Activated T-helper 2 cell treated with anti-CD3 and anti-CD28 coated beads, Interferon-gamma antibody, Interleukin-2, Interleukin-4, amounts not matched to agents 10 μg/mL and 5 μg/mL and 100 μg/mL, durations not matched to agents 14 hours and 24 hours and 36 hours (primary cell): ENCODE results near the gene IFIT1B. TPM values are rescaled to one million over a fixed set of nuclear protein-coding genes. Genes with fewer than 3 reads are reported as not detected.
"Not testable (repeated sequence)": the region's sequence is repeated elsewhere in the genome, so short reads cannot be mapped to it uniquely, and the experiment has no call there.

Source experiments
- DNase-seq: peaks from one replicate; pipeline ENCODE4 v3.0.0; 2021; ENCODE audit warnings: low spot score
- H3K27ac Mint-ChIP-seq: one replicate; pipeline ENCODE4 v1.8.0; 2021; ENCODE audit warnings: mixed read lengths
- H3K27me3 Mint-ChIP-seq: one replicate; pipeline ENCODE4 v1.8.0; 2021; ENCODE audit warnings: low read depth, mixed read lengths
- H3K36me3 Mint-ChIP-seq: one replicate; pipeline ENCODE4 v1.8.0; 2021; ENCODE audit warnings: low read depth, mixed read lengths
- H3K4me1 Mint-ChIP-seq: one replicate; pipeline ENCODE4 v1.8.0; 2021; ENCODE audit warnings: low read depth, mixed read lengths
- H3K4me3 Mint-ChIP-seq: one replicate; pipeline ENCODE4 v1.8.0; 2021; ENCODE audit warnings: low read depth, mild to moderate bottlenecking, moderate library complexity, mixed read lengths
- H3K9me3 Mint-ChIP-seq: one replicate; pipeline ENCODE4 v1.8.0; 2021; ENCODE audit warnings: mixed read lengths
- intact Hi-C: fragments of 100-400 bp; cut with micrococcal nuclease; formaldehyde crosslinking; loops from one replicate; pipeline ENCODE4 v1.15.1; 2023
- total RNA-seq: library from RNA; stranded (reverse); gene quantifications from 2 replicates; pipeline ENCODE4 v1.2.3, GENCODE V29; 2022

The IFIT1B gene, protein sequence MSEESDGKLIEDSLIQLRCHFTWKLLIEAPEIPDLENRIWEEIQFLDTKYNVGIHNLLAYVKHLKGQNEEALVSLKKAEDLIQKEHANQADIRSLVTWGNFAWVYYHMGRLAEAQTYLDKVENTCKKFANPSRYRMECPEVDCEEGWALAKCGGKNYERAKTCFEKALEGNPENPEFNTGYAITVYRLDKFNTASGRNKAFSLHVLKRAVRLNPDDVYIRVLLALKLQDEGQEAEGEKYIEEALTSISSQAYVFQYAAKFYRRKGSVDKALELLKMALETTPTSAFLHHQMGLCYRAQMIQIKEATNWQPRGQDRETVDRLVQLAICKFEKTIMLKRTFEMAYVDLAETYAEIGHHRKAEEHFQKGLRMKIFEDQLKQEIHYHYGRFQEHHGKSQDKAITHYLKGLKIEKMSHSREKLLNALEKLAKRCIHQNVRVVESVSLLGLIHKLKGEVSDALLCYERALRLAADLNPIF
- total RNA-seq, result not detected in 2 replicates

DNA sequence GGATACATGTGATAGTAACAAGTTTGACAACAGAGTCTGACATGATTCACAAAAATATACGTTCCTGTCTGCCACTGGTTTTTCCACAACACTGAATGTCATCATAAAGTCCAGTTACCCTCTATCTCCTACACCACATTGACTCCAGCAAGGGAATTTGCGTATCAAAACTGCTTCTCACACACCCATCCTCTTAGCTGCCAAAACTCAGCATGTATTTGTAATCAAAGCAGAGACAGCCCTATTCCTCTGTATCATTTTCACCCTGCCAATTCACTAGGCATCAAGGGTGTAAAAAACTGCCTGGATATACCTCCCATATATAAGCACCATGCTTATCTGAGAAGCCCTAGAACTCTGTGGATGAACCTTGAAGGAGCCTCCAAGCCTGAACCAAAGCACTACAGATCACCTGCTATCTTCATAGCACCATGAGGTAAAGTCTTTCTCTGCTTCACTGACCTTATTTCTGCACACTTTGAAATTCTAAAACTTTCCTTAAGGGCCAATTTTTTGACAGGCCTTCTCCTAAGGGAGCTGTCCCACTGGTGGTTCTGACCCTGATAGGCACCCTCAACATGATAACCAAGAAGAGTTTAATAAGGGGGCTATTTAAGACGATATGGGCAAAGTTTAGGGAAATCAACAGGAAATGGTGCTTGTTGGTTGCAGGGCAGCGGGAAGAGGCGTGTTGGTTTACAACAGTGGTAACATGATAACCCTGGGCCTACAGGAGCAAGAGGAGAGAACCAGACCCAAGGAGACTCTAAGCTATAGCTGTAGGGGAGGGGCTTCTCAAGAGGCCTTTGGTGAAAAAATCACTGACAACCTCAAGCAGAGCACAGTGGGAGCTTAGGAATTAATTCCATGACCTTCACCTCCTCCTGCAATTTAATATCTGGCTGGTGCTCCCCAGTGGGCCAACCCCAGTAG lies at the start of gene IFIT1B:
TSS of gene IFIT1B (plus strand) at position 352 of the 933 bp plus-strand sequence. CDS start at position 432, 80 bp downstream.
- no peak for DNase-seq
- Mint-ChIP-seq H3K27ac (no peak within 1 kb of the TSS), H3K27me3 (peaks cover 17% of the 10 kb centered on the region), H3K36me3 (no peaks in the 10 kb centered on the region), H3K4me1 (no peaks in the 10 kb centered on the region), H3K9me3 (no peaks in the 10 kb centered on the region), H3K4me3 (no peak within 1 kb of the TSS)
- intact Hi-C loops, result no loop called here

DNA sequence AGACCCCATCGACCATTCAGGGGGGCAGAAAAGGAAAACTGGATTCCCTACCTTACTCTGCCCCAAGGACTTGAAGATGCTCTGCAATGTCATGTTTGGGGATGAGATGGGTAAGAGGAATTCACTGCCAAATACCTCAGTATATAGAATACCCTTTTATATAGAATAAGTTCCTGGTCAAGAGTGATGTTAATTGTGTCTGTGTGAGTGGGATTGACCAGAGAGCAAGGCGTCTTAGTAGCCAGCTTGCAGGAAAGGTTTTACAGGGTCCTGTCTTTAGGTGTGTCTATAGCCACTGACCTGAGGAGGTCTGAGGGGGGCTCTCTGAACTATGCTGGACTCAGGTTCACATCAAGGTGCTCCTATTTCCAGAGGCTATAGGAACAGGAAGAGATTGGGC lies 48.7 kb upstream of the IFIT1B start:
- intact Hi-C loops, result no loop called here
- H3K27ac Mint-ChIP-seq, result no peak overlapping the region
- peaks cover 4% of the 10 kb centered on the region for H3K36me3 Mint-ChIP-seq
- peaks cover 32% of the 10 kb centered on the region for H3K27me3 Mint-ChIP-seq
- H3K4me1 Mint-ChIP-seq, result peaks cover 51% of the 10 kb centered on the region
- peak overlapping the region; percentile 81 for H3K4me3 Mint-ChIP-seq
- no peak for DNase-seq
- H3K9me3 Mint-ChIP-seq, result peaks cover 3% of the 10 kb centered on the region

DNA sequence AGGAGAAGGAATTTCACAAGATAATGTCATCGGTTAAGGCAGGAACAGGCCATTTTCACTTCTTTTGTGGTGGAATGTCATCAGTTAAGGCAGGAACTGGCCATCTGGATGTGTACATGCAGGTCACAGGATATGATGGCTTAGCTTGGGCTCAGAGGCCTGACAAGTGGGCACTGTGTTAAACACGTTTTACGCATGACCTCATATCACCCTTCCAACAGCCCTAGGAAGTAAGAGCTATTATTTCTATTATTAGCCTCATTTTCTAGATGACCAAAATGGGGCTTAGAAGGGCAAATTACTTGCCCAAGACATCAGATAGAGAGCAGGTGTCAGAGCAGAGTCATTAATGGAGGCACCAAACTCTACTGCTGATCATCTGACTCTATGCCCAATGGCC lies 47.8 kb upstream of the IFIT1B start:
- peak overlapping the region; percentile 1 for H3K4me3 Mint-ChIP-seq
- peaks cover 54% of the 10 kb centered on the region for H3K4me1 Mint-ChIP-seq
- H3K9me3 Mint-ChIP-seq, H3K27ac Mint-ChIP-seq, intact Hi-C loops, H3K36me3 Mint-ChIP-seq, DNase-seq: not testable (repeated sequence)
- H3K27me3 Mint-ChIP-seq, result peaks cover 31% of the 10 kb centered on the region

DNA sequence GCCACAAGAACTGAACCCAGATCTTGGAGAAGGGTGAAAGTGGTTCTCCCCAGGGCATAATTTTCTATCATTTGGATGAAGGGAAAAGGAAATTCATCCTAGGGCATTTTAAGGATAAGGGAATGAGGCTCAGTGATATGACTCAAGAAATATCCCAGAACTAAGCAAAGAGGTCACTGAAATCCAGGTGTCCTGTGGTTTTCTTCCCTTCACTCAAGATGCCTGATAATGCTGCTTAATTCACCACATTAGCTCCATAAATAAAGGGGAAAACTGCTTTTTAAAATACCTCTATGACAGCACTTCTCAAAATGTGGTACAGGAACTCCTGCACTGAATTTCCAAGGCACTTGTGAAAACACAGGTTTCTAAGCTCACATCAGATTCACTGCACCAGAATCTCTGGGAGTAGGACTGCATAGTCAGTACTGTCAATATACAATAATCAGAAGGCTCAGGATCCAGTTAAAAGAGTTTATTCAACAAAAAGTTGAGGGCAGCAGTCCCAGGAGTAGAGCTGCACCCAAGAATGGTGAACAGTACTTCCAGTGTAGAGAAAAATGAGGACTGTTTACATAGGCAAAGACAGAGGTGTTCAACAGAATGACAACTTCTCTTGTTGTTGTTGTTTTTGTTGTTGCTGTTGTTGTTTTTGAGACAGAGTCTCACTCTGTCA lies 47.2 kb upstream of the IFIT1B start:
- Mint-ChIP-seq H3K36me3 (peaks cover 8% of the 10 kb centered on the region), H3K9me3 (no peaks in the 10 kb centered on the region), H3K4me3 (no peak overlapping the region), H3K27ac (no peak overlapping the region), H3K4me1 (peaks cover 59% of the 10 kb centered on the region), H3K27me3 (peaks cover 38% of the 10 kb centered on the region)
- no peak for DNase-seq
- intact Hi-C loops, result no loop called here

DNA sequence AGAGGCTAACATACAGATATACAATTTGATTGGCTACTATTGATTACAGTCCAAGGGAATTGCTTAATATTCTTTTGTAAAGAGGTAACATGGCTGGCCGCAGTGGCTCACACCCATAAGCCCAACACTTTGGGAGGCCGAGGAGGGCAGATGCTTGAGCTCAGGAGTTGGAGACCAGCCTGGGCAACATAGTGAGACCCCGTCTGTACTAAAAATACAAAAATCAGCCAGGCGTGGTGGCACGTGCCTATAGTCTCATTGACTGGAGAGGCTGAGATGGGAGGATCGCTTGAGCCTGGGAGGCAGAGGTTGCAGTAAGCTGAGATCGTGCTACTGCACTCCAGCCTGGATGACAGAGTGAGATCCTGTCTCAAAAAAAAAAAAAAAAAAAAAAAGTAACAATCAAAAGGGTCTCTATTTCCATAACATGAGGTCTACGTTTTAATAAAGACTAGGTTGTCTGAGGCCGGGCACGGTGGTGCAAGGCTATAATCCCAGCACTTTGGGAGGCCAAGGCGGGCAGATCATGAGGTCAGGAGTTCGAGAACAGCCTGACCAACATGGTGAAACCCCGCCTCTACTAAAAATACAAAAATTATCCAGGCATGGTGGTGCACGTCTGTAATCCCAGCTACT lies 46.3 kb upstream of the IFIT1B start:
- H3K4me1 Mint-ChIP-seq, result peaks cover 59% of the 10 kb centered on the region
- H3K27me3 Mint-ChIP-seq, result peaks cover 39% of the 10 kb centered on the region
- intact Hi-C loops, result loop anchor here (1.0 kb wide), 2 partner anchors 61 to 83 kb away; partner anchors contain the start of genes IFIT1 and IFIT5
- H3K27ac Mint-ChIP-seq, DNase-seq, H3K36me3 Mint-ChIP-seq, H3K9me3 Mint-ChIP-seq: not testable (repeated sequence)
- peak overlapping the region; percentile 73 for H3K4me3 Mint-ChIP-seq

DNA sequence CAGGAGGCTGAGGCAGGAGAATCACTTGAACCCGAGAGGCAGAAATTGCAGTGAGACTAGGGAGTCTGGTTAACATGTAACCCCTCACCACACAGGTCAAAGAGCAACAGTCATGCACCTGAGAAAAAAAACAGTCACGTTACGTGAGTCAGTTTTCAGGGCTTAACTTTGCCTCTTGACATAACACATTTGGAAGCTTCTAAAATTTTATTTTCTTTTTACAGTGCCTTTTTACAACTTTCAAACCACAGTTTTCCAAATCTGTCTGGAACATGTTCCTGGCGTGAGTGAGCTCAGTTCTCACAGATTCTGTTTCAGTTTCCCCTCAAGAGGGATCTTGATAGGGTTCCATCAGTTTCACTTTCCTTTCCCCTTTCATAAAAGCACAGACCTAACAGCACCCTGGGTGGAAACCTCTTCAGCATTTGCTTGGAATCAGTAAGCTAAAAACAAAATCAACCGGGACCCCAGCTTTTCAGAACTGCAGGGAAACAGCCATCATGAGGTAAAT lies 45.7 kb upstream of the IFIT1B start:
- peak overlapping the region; percentile 73 for H3K4me3 Mint-ChIP-seq
- H3K27me3 Mint-ChIP-seq, result peaks cover 42% of the 10 kb centered on the region
- H3K9me3 Mint-ChIP-seq, result no peaks in the 10 kb centered on the region
- peak overlapping the region; percentile 68 for H3K27ac Mint-ChIP-seq
- H3K36me3 Mint-ChIP-seq, result peaks cover 8% of the 10 kb centered on the region
- peak; percentile 30 for DNase-seq
- intact Hi-C loops, result loop anchor here (1.0 kb wide), 2 partner anchors 60 to 82 kb away; partner anchors contain the start of genes IFIT1 and IFIT5
- peaks cover 61% of the 10 kb centered on the region for H3K4me1 Mint-ChIP-seq

DNA sequence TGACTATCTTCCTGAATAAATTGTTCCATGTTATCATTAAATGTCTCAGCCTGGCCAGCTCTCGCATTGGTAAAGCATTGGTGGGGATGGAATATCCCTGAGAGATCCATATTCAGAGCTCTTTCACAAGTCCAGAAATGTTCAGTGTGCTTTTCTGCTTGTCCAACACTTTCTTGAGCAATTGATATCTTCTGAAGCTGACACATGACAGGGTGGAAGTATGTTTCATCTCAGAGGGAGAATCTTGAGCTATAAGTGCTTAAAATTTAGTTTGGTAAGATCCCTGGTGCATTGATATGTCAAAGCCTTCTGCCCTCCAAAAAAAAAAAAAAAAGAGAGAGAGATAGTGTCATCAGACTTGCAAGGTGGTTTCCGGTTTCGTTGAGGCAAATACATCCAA lies 42.6 kb upstream of the IFIT1B start:
- intact Hi-C loops, result no loop called here
- Mint-ChIP-seq H3K27ac (no peak overlapping the region), H3K4me3 (no peak overlapping the region), H3K4me1 (peaks cover 43% of the 10 kb centered on the region), H3K9me3 (no peaks in the 10 kb centered on the region), H3K36me3 (peaks cover 27% of the 10 kb centered on the region), H3K27me3 (peaks cover 39% of the 10 kb centered on the region)
- no peak for DNase-seq

DNA sequence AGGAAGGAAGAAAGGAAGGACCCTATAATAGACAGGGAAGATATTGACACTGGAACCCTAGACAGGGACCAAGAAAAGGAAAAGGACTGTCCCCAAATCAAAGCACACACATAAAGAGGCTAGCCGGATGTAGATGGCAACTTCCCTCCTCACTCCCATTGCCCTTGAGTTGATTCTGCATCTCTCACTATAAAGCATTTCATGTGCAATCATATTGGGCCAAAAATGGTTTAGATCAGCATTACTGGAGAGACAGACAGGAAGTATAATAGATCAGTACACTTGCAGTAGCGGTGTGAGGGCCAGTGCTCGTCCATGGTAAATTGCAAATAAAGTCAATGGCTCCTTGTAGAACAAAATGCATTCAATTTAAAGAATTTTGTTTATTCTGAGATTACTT lies 41.6 kb upstream of the IFIT1B start:
- DNase-seq, result no peak
- no peaks in the 10 kb centered on the region for H3K9me3 Mint-ChIP-seq
- peaks cover 32% of the 10 kb centered on the region for H3K36me3 Mint-ChIP-seq
- H3K27ac Mint-ChIP-seq, result no peak overlapping the region
- peaks cover 36% of the 10 kb centered on the region for H3K4me1 Mint-ChIP-seq
- no peak overlapping the region for H3K4me3 Mint-ChIP-seq
- H3K27me3 Mint-ChIP-seq, result peaks cover 38% of the 10 kb centered on the region
- intact Hi-C loops, result no loop called here

DNA sequence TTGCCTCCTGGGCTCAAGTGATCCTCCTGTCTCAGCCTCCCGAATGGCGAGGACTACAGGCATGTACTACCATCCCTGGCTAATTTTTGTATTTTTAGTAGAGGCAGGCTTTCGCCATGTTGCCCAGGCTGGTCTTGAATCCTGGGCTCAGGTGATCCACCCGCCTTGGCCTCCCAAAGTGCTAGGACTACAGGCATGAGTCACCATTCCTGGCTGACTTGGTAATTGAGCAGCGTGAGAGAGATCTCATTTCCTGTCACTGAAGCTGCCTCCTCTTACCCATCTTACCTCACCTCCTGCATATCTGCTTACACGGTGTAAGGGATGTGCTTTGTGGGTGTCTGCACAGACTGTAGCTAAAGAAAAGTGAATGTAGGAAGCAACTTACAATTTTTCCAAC lies 40.4 kb upstream of the IFIT1B start:
- no peaks in the 10 kb centered on the region for H3K9me3 Mint-ChIP-seq
- H3K36me3 Mint-ChIP-seq, result peaks cover 32% of the 10 kb centered on the region
- DNase-seq, result no peak
- intact Hi-C loops, result no loop called here
- H3K27ac Mint-ChIP-seq, result no peak overlapping the region
- no peak overlapping the region for H3K4me3 Mint-ChIP-seq
- H3K27me3 Mint-ChIP-seq, result peaks cover 43% of the 10 kb centered on the region
- peaks cover 33% of the 10 kb centered on the region for H3K4me1 Mint-ChIP-seq

DNA sequence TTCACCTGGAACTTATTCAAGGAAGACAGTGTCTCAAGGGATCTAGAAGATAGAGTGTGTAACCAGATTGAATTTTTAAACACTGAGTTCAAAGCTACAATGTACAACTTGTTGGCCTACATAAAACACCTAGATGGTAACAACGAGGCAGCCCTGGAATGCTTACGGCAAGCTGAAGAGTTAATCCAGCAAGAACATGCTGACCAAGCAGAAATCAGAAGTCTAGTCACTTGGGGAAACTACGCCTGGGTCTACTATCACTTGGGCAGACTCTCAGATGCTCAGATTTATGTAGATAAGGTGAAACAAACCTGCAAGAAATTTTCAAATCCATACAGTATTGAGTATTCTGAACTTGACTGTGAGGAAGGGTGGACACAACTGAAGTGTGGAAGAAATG lies 39.1 kb upstream of the IFIT1B start:
- Mint-ChIP-seq H3K27ac (no peak overlapping the region), H3K27me3 (peaks cover 54% of the 10 kb centered on the region), H3K9me3 (no peaks in the 10 kb centered on the region), H3K36me3 (peaks cover 31% of the 10 kb centered on the region), H3K4me3 (no peak overlapping the region), H3K4me1 (peaks cover 21% of the 10 kb centered on the region)
- intact Hi-C loops, result no loop called here
- no peak for DNase-seq

DNA sequence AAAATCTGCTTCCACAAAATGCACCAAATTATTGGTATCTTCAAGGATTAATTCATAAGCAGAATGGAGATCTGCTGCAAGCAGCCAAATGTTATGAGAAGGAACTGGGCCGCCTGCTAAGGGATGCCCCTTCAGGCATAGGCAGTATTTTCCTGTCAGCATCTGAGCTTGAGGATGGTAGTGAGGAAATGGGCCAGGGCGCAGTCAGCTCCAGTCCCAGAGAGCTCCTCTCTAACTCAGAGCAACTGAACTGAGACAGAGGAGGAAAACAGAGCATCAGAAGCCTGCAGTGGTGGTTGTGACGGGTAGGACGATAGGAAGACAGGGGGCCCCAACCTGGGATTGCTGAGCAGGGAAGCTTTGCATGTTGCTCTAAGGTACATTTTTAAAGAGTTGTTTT lies 38.0 kb upstream of the IFIT1B start:
- no peak overlapping the region for H3K27ac Mint-ChIP-seq

DNA sequence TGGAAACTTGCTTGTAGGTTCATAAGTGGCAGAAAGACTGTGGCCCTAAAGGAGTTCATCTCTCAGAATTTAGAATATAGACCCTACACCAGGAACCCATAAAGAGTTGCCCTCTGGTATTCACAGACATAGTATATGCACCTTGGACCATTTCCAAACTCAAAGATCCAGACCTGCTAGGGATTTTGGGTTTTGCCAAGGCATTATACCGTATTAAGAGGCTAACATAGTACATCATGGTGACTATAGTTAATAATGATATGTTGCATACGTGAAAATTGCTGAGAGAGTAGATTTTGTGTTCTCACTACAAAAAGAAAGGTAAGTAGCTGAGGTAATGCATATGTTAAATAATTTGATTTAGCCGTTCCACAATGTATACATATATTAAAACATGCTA lies 36.2 kb upstream of the IFIT1B start:
- H3K36me3 Mint-ChIP-seq, result peaks cover 23% of the 10 kb centered on the region
- H3K27me3 Mint-ChIP-seq, result peaks cover 59% of the 10 kb centered on the region
- H3K27ac Mint-ChIP-seq, result no peak overlapping the region
- H3K4me3 Mint-ChIP-seq, result no peak overlapping the region
- no peak for DNase-seq
- intact Hi-C loops, result no loop called here
- H3K4me1 Mint-ChIP-seq, result peaks cover 8% of the 10 kb centered on the region
- H3K9me3 Mint-ChIP-seq, result no peaks in the 10 kb centered on the region

More for the DNA sequence above, 38.0 kb upstream of the IFIT1B start:
- H3K4me3 Mint-ChIP-seq, result no peak overlapping the region
- no peak for DNase-seq
- H3K4me1 Mint-ChIP-seq, result peaks cover 14% of the 10 kb centered on the region
- intact Hi-C loops, result no loop called here
- peaks cover 61% of the 10 kb centered on the region for H3K27me3 Mint-ChIP-seq
- H3K9me3 Mint-ChIP-seq, result no peaks in the 10 kb centered on the region
- peaks cover 27% of the 10 kb centered on the region for H3K36me3 Mint-ChIP-seq
